ENCODE results near the gene ATP10D. TPM values are rescaled to one million over a fixed set of nuclear protein-coding genes. Genes with fewer than 3 reads are reported as not detected.
A peak's percentile ranks its signal among the peaks of the same experiment; 100 is the strongest.

Gene ATP10D
- total RNA-seq, 1 donor from 2014 or later = 49.0 TPM

GRCh38 chr4:47577779-47578553, 92.9 kb downstream of the ATP10D start:
- Mint-ChIP-seq H3K4me3 (ENCODE audit: unreplicated experiment) (peak overlapping the region; percentile 14), H3K4me1 (ENCODE audit: low read depth) (peaks cover 33% of the 10 kb centered on the region), H3K36me3 (ENCODE audit: low read depth) (peaks cover 36% of the 10 kb centered on the region), H3K27me3 (ENCODE audit: low read depth) (no peaks in the 10 kb centered on the region), H3K27ac (ENCODE audit: unreplicated experiment) (peak overlapping the region; percentile 97), H3K9me3 (ENCODE audit: low read depth) (peaks cover 6% of the 10 kb centered on the region)
- DNase-seq (ENCODE audit: low spot score) = no peak
- no peak for TF ChIP-seq CTCF (IDR thresholded peaks at IDR 0.05)

GRCh38 chr4:47579235-47579634, 94.2 kb downstream of the ATP10D start:
- Mint-ChIP-seq H3K9me3 (ENCODE audit: low read depth) (peaks cover 6% of the 10 kb centered on the region), H3K4me3 (ENCODE audit: unreplicated experiment) (no peak overlapping the region), H3K27ac (ENCODE audit: unreplicated experiment) (peak overlapping the region; percentile 97), H3K27me3 (ENCODE audit: low read depth) (no peaks in the 10 kb centered on the region), H3K4me1 (ENCODE audit: low read depth) (peaks cover 33% of the 10 kb centered on the region), H3K36me3 (ENCODE audit: low read depth) (peaks cover 33% of the 10 kb centered on the region)
- no peak for DNase-seq (ENCODE audit: low spot score)
- TF ChIP-seq CTCF (IDR thresholded peaks at IDR 0.05) = no peak

- Mint-ChIP-seq H3K27me3 (ENCODE audit: low read depth) (no peaks in the 10 kb centered on the region), H3K27ac (ENCODE audit: unreplicated experiment) (no peak overlapping the region), H3K9me3 (ENCODE audit: low read depth) (peaks cover 16% of the 10 kb centered on the region), H3K4me1 (ENCODE audit: low read depth) (no peaks in the 10 kb centered on the region), H3K36me3 (ENCODE audit: low read depth) (peaks cover 51% of the 10 kb centered on the region), H3K4me3 (ENCODE audit: unreplicated experiment) (no peak overlapping the region)
- no peak for TF ChIP-seq CTCF (IDR thresholded peaks at IDR 0.05)
- no peak for DNase-seq (ENCODE audit: low spot score)
Observed at GRCh38 chr4:47590325-47590724, 105.2 kb downstream of the ATP10D start.

- no peak for DNase-seq (ENCODE audit: low spot score)
- H3K9me3 Mint-ChIP-seq (ENCODE audit: low read depth) = no peaks in the 10 kb centered on the region
- peaks cover 7% of the 10 kb centered on the region for H3K36me3 Mint-ChIP-seq (ENCODE audit: low read depth)
- peaks cover 5% of the 10 kb centered on the region for H3K4me1 Mint-ChIP-seq (ENCODE audit: low read depth)
- H3K4me3 Mint-ChIP-seq (ENCODE audit: unreplicated experiment) = no peak overlapping the region
- TF ChIP-seq CTCF (IDR thresholded peaks at IDR 0.05) = no peak
- H3K27ac Mint-ChIP-seq (ENCODE audit: unreplicated experiment) = no peak overlapping the region
- no peaks in the 10 kb centered on the region for H3K27me3 Mint-ChIP-seq (ENCODE audit: low read depth)
Observed at GRCh38 chr4:47597696-47598095, 112.6 kb downstream of the ATP10D start.

- H3K4me1 Mint-ChIP-seq (ENCODE audit: low read depth) = peaks cover 5% of the 10 kb centered on the region
- H3K36me3 Mint-ChIP-seq (ENCODE audit: low read depth) = peaks cover 9% of the 10 kb centered on the region
- H3K27ac Mint-ChIP-seq (ENCODE audit: unreplicated experiment) = no peak overlapping the region
- no peak overlapping the region for H3K4me3 Mint-ChIP-seq (ENCODE audit: unreplicated experiment)
- TF ChIP-seq CTCF (IDR thresholded peaks at IDR 0.05) = no peak
- no peak for DNase-seq (ENCODE audit: low spot score)
- no peaks in the 10 kb centered on the region for H3K9me3 Mint-ChIP-seq (ENCODE audit: low read depth)
- no peaks in the 10 kb centered on the region for H3K27me3 Mint-ChIP-seq (ENCODE audit: low read depth)
Observed at GRCh38 chr4:47598320-47598719, 113.2 kb downstream of the ATP10D start.

Data from chondrocyte (in vitro differentiated cells).